Stimulated activated memory B cell treated with anti-CD40 and anti-IgM and Interleukin-4, amounts not matched to agents 10 μg/mL and 1 μg/mL and 100 μg/mL, for 72 hours (primary cell): Measurements from ENCODE around the gene CRYL1.

Experiments
- ATAC-seq: fragments of 150-1000 bp; cut with Tn5 transposase; 2 replicates; pipeline ENCODE4 v1.10.0; 2021
- H3K27ac Mint-ChIP-seq: one replicate; pipeline ENCODE4 v1.8.0; 2022; ENCODE audit warnings: mild to moderate bottlenecking, mixed read lengths
- H3K27me3 Mint-ChIP-seq: one replicate; pipeline ENCODE4 v1.8.0; 2022; ENCODE audit warnings: mixed read lengths
- H3K36me3 Mint-ChIP-seq: one replicate; pipeline ENCODE4 v1.8.0; 2022; ENCODE audit warnings: mixed read lengths
- H3K4me1 Mint-ChIP-seq: one replicate; pipeline ENCODE4 v1.8.0; 2022; ENCODE audit warnings: mixed read lengths
- H3K4me3 Mint-ChIP-seq: one replicate; pipeline ENCODE4 v1.8.0; 2022; ENCODE audit warnings: mild to moderate bottlenecking, moderate library complexity, mixed read lengths
- H3K9me3 Mint-ChIP-seq: one replicate; pipeline ENCODE4 v1.8.0; 2022; ENCODE audit warnings: mixed read lengths

Gene CRYL1

GRCh38 chr13:20359335-20359734 is 166.3 kb downstream of the CRYL1 start:
- no peak for ATAC-seq

GRCh38 chr13:20358022-20358421 is 167.6 kb downstream of the CRYL1 start:
- Mint-ChIP-seq H3K36me3 (no peaks in the 10 kb centered on the region), H3K27ac (no peak overlapping the region), H3K27me3 (peaks cover 18% of the 10 kb centered on the region), H3K4me1 (no peaks in the 10 kb centered on the region), H3K9me3 (no peaks in the 10 kb centered on the region), H3K4me3 (no peak overlapping the region)
- no peak for ATAC-seq

More at GRCh38 chr13:20359335-20359734, 166.3 kb downstream of the CRYL1 start:
- Mint-ChIP-seq H3K4me1 (no peaks in the 10 kb centered on the region), H3K27ac (no peak overlapping the region), H3K36me3 (no peaks in the 10 kb centered on the region), H3K4me3 (no peak overlapping the region), H3K9me3 (no peaks in the 10 kb centered on the region), H3K27me3 (peaks cover 28% of the 10 kb centered on the region)

- no peak overlapping the region for H3K27ac Mint-ChIP-seq
- peaks cover 3% of the 10 kb centered on the region for H3K27me3 Mint-ChIP-seq
- H3K9me3 Mint-ChIP-seq = no peaks in the 10 kb centered on the region
- H3K4me1 Mint-ChIP-seq = no peaks in the 10 kb centered on the region
- no peaks in the 10 kb centered on the region for H3K36me3 Mint-ChIP-seq
- no peak for ATAC-seq
- H3K4me3 Mint-ChIP-seq = no peak overlapping the region
Observed at GRCh38 chr13:20356444-20356843, 169.2 kb downstream of the CRYL1 start.

GRCh38 chr13:20354722-20355121 is 170.9 kb downstream of the CRYL1 start:
- Mint-ChIP-seq H3K4me3 (no peak overlapping the region), H3K27ac (no peak overlapping the region), H3K4me1 (no peaks in the 10 kb centered on the region), H3K9me3 (no peaks in the 10 kb centered on the region), H3K27me3 (no peaks in the 10 kb centered on the region), H3K36me3 (no peaks in the 10 kb centered on the region)
- no peak for ATAC-seq

DNA sequence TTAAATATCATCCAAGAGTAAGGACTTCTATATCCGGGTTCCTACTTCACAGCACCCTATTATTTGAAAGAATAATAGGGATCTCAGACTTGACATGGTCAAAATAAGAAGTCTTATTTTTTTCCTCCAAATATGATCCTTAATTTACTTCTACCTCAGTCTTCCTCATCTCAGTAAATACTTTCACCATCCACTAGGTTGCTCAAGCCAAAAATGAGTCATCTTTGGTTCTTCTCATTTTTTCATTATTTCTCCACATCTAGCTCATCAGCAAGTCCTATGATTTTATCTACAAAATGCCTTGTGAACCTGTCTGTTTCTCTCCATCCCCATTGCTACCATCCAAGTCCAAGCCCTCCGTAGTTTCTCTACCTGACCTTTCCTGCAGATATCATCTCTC is 171.7 kb downstream of the CRYL1 start:
- H3K27me3 Mint-ChIP-seq = no peaks in the 10 kb centered on the region
- H3K4me3 Mint-ChIP-seq = no peak overlapping the region
- no peaks in the 10 kb centered on the region for H3K4me1 Mint-ChIP-seq
- H3K27ac Mint-ChIP-seq = no peak overlapping the region
- no peak for ATAC-seq
- H3K9me3 Mint-ChIP-seq = peaks cover 6% of the 10 kb centered on the region
- no peaks in the 10 kb centered on the region for H3K36me3 Mint-ChIP-seq
